GM19238 (cell line): ENCODE results near the gene RBL1.

Experiments used
- DNase-seq: peaks from one replicate; pipeline ENCODE4 v3.0.0; 2011; ENCODE audit warnings: low spot score; ENCODE audit not compliant: insufficient read length

Gene RBL1

DNA sequence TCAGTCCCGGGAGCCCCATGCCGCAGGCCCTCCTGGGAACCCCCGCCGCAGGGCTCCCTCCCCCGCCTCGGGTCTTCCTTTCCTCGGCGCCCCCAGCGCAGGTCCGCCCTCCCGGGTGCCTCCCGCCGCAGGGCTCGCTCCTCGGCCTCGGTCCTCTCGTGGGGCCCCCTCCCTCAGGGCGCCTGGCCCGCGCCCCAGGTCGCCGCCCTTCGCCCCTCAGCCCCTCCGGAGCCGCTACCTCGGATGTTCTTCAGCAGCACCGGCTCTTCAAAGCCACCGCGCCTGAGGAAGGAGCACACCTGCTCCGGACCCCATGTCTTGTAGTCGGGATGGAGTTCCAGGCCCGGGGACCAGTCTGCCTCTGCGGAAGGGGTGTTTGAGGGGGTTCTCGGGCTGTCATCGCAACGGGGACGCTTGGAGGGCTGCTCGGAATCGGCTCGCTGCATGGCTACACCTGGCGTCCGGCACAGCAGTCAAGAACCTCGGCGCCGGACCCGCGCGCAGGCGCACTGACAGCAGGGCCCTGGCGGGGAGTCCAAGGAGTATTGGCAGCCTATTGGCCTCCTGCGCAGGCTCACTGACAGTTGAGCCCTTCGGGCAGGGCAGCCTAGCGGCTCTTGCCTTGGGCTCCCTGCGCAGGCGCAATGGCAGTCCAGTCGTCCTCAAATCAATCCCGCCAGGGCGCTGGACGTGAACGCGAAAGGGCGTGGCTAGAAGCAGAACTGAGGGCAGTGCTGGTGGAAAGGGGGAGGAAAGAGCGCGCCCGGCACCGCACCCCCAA is 144.4 kb downstream of the RBL1 start, which contains the start of gene SAMHD1:
Gene SAMHD1 (minus strand): TSS at position 511 of the 781 bp plus-strand sequence. CDS start 65 bp downstream, at position 446.
- peak; percentile 99 for DNase-seq

DNA sequence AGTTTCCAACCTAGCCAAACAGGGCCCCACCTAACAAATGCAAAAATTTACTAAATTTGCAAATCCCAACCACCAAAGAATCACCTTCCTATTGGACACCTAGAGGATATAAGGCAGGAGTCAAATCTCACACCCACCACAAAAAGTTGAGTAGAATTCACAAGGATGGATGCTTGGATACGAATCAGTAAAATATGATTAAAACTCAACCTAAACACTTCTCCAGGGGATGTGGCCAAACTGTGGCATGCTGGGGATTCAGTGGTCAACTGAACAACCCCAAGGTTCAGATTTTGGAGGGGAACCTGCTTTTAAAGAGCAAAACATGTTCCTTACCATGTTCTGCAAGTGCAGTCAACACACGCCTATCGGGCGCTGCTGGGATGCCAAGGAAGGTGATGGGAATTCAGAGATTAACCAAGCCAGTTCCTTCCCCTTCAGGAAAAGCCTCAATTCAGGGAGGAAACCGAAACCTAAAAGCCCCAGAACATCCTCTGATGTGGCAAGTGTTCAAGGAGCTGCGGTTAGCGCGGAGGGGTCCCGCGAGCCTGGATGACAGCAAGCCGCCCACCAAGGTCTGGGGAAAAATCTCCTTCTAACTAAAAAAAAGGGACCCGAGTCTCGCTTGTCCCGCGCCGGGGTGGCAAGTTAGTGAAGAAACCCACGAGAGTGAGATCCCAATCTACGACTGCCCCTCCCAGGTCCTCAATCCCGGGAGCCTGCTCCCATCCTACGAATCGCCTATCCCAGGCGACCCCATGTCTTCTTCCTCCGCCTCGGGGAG is 145.2 kb downstream of the RBL1 start:
- DNase-seq: no peak
